ENCODE results near the gene ACSM6.

The ACSM6 gene

GRCh38 chr10:95247200-95247880 lies 53.3 kb downstream of the ACSM6 start:
- DNase-seq = no peak

- DNase-seq = no peak
Measured at GRCh38 chr10:95247881-95248583, 54.0 kb downstream of the ACSM6 start.

- no peak for DNase-seq
Measured at GRCh38 chr10:95248989-95249388, 55.0 kb downstream of the ACSM6 start.

- no peak for DNase-seq
Measured at GRCh38 chr10:95249467-95249866, 55.4 kb downstream of the ACSM6 start.

GRCh38 chr10:95250856-95251255 lies 56.8 kb downstream of the ACSM6 start:
- no peak for DNase-seq

GRCh38 chr10:95253007-95253406 lies 59.0 kb downstream of the ACSM6 start:
- DNase-seq = no peak

GRCh38 chr10:95253686-95254085 lies 59.6 kb downstream of the ACSM6 start:
- no peak for DNase-seq

GRCh38 chr10:95254629-95255028 lies 60.6 kb downstream of the ACSM6 start:
- DNase-seq = no peak

GRCh38 chr10:95256268-95256667 lies 62.2 kb downstream of the ACSM6 start:
- DNase-seq = no peak

- DNase-seq = no peak
Measured at GRCh38 chr10:95257849-95258248, 63.8 kb downstream of the ACSM6 start.

- DNase-seq = no peak
Measured at GRCh38 chr10:95260397-95260881, 66.4 kb downstream of the ACSM6 start.

- DNase-seq = no peak
Measured at GRCh38 chr10:95260909-95261552, 67.0 kb downstream of the ACSM6 start.

- no peak for DNase-seq
Measured at GRCh38 chr10:95261926-95262325, 67.9 kb downstream of the ACSM6 start.

GRCh38 chr10:95262763-95263518 lies 68.9 kb downstream of the ACSM6 start:
- DNase-seq = no peak

GRCh38 chr10:95263864-95264226 lies 69.8 kb downstream of the ACSM6 start:
- no peak for DNase-seq

- no peak for DNase-seq
Measured at GRCh38 chr10:95264227-95265051, 70.4 kb downstream of the ACSM6 start.

- no peak for DNase-seq
Measured at GRCh38 chr10:95265572-95265971, 71.5 kb downstream of the ACSM6 start.

- DNase-seq = peak; percentile 24
Measured at GRCh38 chr10:95266674-95267095, 72.6 kb downstream of the ACSM6 start.

- DNase-seq = no peak
Measured at GRCh38 chr10:95267251-95267650, 73.2 kb downstream of the ACSM6 start.

GRCh38 chr10:95268438-95268837 lies 74.4 kb downstream of the ACSM6 start:
- no peak for DNase-seq

GRCh38 chr10:95273393-95274312 lies 79.6 kb downstream of the ACSM6 start:
- no peak for DNase-seq

Data from CD4-positive, alpha-beta T cell treated with Interleukin-4 for 4 hours (primary cell).